ENCODE measurements around the gene CEP112.

Gene CEP112

GRCh38 chr17:66152756-66153155 is 39.2 kb downstream of the CEP112 start:
- H3K4me3 ChIP-seq (ENCODE audit: low read length), result no peak overlapping the region
- no peak for DNase-seq (ENCODE audit: low read depth)
- TF ChIP-seq, protein P1, sequence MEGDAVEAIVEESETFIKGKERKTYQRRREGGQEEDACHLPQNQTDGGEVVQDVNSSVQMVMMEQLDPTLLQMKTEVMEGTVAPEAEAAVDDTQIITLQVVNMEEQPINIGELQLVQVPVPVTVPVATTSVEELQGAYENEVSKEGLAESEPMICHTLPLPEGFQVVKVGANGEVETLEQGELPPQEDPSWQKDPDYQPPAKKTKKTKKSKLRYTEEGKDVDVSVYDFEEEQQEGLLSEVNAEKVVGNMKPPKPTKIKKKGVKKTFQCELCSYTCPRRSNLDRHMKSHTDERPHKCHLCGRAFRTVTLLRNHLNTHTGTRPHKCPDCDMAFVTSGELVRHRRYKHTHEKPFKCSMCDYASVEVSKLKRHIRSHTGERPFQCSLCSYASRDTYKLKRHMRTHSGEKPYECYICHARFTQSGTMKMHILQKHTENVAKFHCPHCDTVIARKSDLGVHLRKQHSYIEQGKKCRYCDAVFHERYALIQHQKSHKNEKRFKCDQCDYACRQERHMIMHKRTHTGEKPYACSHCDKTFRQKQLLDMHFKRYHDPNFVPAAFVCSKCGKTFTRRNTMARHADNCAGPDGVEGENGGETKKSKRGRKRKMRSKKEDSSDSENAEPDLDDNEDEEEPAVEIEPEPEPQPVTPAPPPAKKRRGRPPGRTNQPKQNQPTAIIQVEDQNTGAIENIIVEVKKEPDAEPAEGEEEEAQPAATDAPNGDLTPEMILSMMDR (conservative IDR thresholded peaks at IDR 0.05; ENCODE audit: low read depth, low read length), result no peak

DNA sequence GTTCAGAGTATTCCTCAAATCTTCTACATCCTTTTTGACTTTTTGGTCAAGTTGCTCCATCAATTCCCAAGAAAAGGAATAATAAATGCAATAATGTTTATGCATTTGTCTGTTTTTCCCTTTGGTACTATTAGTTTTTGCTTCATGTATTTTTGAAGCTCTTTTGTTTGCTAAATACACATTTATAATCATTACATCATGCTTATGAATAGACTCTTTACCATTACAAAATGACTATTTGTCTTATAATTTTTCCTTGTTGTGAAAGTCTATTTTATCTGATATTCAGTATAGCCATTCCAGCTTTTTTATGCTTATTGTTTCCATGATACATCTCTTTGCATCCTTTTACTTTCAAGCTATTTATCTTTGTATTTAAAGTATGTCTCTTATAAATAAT is 41.2 kb downstream of the CEP112 start:
- DNase-seq (ENCODE audit: low read depth), result no peak

DNA sequence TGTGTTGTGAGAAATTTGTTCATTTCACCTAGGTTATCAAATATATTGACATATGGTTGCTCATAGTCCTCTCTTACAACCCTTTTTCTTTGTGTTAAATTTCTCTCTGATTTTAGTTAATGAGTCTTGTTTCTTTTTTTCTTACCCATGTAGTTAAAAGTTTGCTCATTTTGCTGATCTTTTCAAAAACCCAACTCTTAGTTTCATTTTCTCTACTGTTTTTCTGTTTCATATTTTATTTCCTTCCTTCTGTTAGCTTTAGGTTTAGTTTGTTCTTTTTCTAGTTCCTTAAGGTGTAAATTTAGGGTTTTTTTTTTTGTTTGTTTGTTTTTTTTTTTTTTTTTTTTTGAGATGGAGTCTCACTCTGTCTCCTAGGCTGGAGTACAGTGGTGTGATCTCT is 42.4 kb downstream of the CEP112 start:
- DNase-seq (ENCODE audit: low read depth), result no peak

More for the DNA sequence above, 41.2 kb downstream of the CEP112 start:
- H3K4me3 ChIP-seq (ENCODE audit: low read length), result no peak overlapping the region
- TF ChIP-seq, protein P1 (conservative IDR thresholded peaks at IDR 0.05; ENCODE audit: low read depth, low read length), result no peak

GRCh38 chr17:66146394-66146793 is 45.5 kb downstream of the CEP112 start:
- H3K4me3 ChIP-seq (ENCODE audit: low read length), result no peak overlapping the region
- TF ChIP-seq, protein P1 (conservative IDR thresholded peaks at IDR 0.05; ENCODE audit: low read depth, low read length), result no peak
- no peak for DNase-seq (ENCODE audit: low read depth)

More for the DNA sequence above, 42.4 kb downstream of the CEP112 start:
- H3K4me3 ChIP-seq (ENCODE audit: low read length), result no peak overlapping the region
- TF ChIP-seq, protein P1 (conservative IDR thresholded peaks at IDR 0.05; ENCODE audit: low read depth, low read length), result no peak

GRCh38 chr17:66143657-66144282 is 48.2 kb downstream of the CEP112 start:
- TF ChIP-seq, protein P1 (conservative IDR thresholded peaks at IDR 0.05; ENCODE audit: low read depth, low read length), result no peak
- no peak for DNase-seq (ENCODE audit: low read depth)
- H3K4me3 ChIP-seq (ENCODE audit: low read length), result no peak overlapping the region

DNA sequence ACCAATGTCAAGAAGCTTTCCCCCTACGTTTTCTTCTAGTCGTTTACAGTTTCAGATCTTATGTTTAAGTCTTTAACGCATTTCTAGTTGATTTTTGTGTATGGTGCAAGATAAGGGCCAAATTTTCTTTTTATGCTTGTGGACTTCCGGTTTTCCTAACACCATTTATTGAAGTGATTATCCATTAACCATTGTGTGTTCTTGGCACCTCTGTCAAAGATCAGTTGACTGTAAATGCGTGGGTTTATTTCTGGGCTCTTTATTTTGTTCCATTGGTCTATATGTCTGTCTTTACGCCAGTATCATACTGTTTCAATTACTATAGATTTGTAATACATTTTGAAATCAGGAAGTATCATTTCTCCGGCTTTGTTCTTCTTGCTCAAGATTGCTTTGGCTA is 49.5 kb downstream of the CEP112 start:
- no peak overlapping the region for H3K4me3 ChIP-seq (ENCODE audit: low read length)
- no peak for DNase-seq (ENCODE audit: low read depth)
- TF ChIP-seq, protein P1 (conservative IDR thresholded peaks at IDR 0.05; ENCODE audit: low read depth, low read length), result no peak

DNA sequence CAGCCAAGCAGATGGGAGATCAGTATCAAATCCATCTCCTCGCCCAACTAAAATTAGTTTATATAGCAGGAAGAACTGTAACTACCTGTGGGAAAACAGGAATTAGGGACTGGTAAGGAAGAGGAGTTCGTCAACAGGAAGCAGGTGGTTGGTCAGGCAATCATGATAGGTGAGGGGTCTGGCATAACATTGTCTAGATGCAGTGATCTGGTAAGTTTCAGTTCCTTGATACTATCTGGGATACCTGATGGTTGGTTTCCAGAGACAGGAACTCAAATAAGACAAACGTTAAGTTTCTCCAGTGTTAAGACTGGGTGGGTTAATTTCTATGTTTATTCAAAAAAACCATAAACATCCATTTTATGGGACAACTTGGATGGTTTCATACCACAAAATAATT is 53.8 kb downstream of the CEP112 start:
- DNase-seq (ENCODE audit: low read depth), result no peak
- TF ChIP-seq, protein P1 (conservative IDR thresholded peaks at IDR 0.05; ENCODE audit: low read depth, low read length), result no peak
- no peak overlapping the region for H3K4me3 ChIP-seq (ENCODE audit: low read length)

All from retinal pigment epithelial cell (primary cell).